ENCODE measurements around the gene CHADL.

The CHADL gene

GRCh38 chr22:41197038-41197972 is 43.4 kb downstream of the CHADL start:
- H3K4me1 ChIP-seq = peaks cover 2% of the 10 kb centered on the region; the same call in 1 of the 2 replicates
- no peaks in the 10 kb centered on the region for H3K36me3 ChIP-seq
- DNase-seq = peak; percentile 93
- peak overlapping the region; percentile 75 for H3K4me3 ChIP-seq (ENCODE audit: low read depth, low read length)
- no peaks in the 10 kb centered on the region; the same call in 1 of the 2 replicates for H3K27me3 ChIP-seq
- H3K9me3 ChIP-seq = no peaks in the 10 kb centered on the region
- TF ChIP-seq CTCF (IDR thresholded peaks at IDR 0.05; ENCODE audit: low read depth, low read length) = no peak

- no peaks in the 10 kb centered on the region for H3K9me3 ChIP-seq
- H3K4me3 ChIP-seq (ENCODE audit: low read depth, low read length) = no peak overlapping the region
- H3K4me1 ChIP-seq = peaks cover 2% of the 10 kb centered on the region; the same call in 1 of the 2 replicates
- H3K27me3 ChIP-seq = no peaks in the 10 kb centered on the region
- TF ChIP-seq CTCF (IDR thresholded peaks at IDR 0.05; ENCODE audit: low read depth, low read length) = no peak
- DNase-seq = no peak
- no peaks in the 10 kb centered on the region for H3K36me3 ChIP-seq
These were observed 46.9 kb downstream of the CHADL start for GRCh38 chr22:41193829-41194228.

GRCh38 chr22:41191467-41191866 is 49.3 kb downstream of the CHADL start:
- no peaks in the 10 kb centered on the region for H3K27me3 ChIP-seq
- no peaks in the 10 kb centered on the region for H3K4me1 ChIP-seq
- no peak for DNase-seq
- TF ChIP-seq CTCF (IDR thresholded peaks at IDR 0.05; ENCODE audit: low read depth, low read length) = no peak
- H3K9me3 ChIP-seq = no peaks in the 10 kb centered on the region
- no peaks in the 10 kb centered on the region for H3K36me3 ChIP-seq
- H3K4me3 ChIP-seq (ENCODE audit: low read depth, low read length) = no peak overlapping the region

- TF ChIP-seq CTCF (IDR thresholded peaks at IDR 0.05; ENCODE audit: low read depth, low read length) = no peak
- Histone ChIP-seq H3K9me3 (no peaks in the 10 kb centered on the region), H3K4me3 (ENCODE audit: low read depth, low read length) (no peak overlapping the region), H3K36me3 (peaks cover 10% of the 10 kb centered on the region), H3K4me1 (no peaks in the 10 kb centered on the region), H3K27me3 (no peaks in the 10 kb centered on the region)
- no peak for DNase-seq
These were observed 56.1 kb downstream of the CHADL start for GRCh38 chr22:41184679-41185078.

GRCh38 chr22:41181349-41182241 is 59.1 kb downstream of the CHADL start:
- Histone ChIP-seq H3K27me3 (no peaks in the 10 kb centered on the region), H3K36me3 (peaks cover 34% of the 10 kb centered on the region), H3K9me3 (no peaks in the 10 kb centered on the region), H3K4me1 (no peaks in the 10 kb centered on the region), H3K4me3 (ENCODE audit: low read depth, low read length) (no peak overlapping the region)
- no peak for TF ChIP-seq CTCF (IDR thresholded peaks at IDR 0.05; ENCODE audit: low read depth, low read length)
- no peak for DNase-seq

Measured in BE2C (cell line).